Fibroblast of mammary gland (primary cell): ENCODE data around the gene CLDND2.

Experiments
- DNase-seq: peaks from one replicate; pipeline ENCODE4 v3.0.0-alpha.2; 2010; ENCODE audit warnings: low read depth
- H3K4me3 ChIP-seq: 2 replicates; pipeline ENCODE4 v1.5.1; 2011; ENCODE audit warnings: low read depth, mild to moderate bottlenecking, low read length, moderate library complexity; ENCODE audit not compliant: control insufficient read depth
- CTCF ChIP-seq: conservative IDR thresholded peaks from 2 replicates; pipeline ENCODE4 v1.5.1; 2011; ENCODE audit warnings: low read depth, low read length, inconsistent platforms; ENCODE audit not compliant: control insufficient read depth, insufficient read depth

The CLDND2 gene

GRCh38 chr19:51377422-51377821, 8.6 kb upstream of the CLDND2 start:
- TF ChIP-seq CTCF = no peak

GRCh38 chr19:51375504-51376221, 6.9 kb upstream of the CLDND2 start:
- TF ChIP-seq CTCF = no peak
- no peak overlapping the region for H3K4me3 ChIP-seq
- no peak for DNase-seq

More at GRCh38 chr19:51377422-51377821, 8.6 kb upstream of the CLDND2 start:
- DNase-seq = no peak
- H3K4me3 ChIP-seq = no peak overlapping the region

GRCh38 chr19:51372649-51373504, 4.1 kb upstream of the CLDND2 start, which contains the start of gene NKG7:
NKG7 (minus strand) TSS chr19:51372654; CDS start chr19:51372535, 119 bp downstream.
- no peak for TF ChIP-seq CTCF
- no peak for DNase-seq
- H3K4me3 ChIP-seq = no peak within 1 kb of the TSS

GRCh38 chr19:51372021-51372648, 3.3 kb upstream of the CLDND2 start:
- DNase-seq = no peak
- no peak overlapping the region for H3K4me3 ChIP-seq
- TF ChIP-seq CTCF = no peak

- no peak for DNase-seq
- no peak for TF ChIP-seq CTCF
- no peak overlapping the region for H3K4me3 ChIP-seq
Measured at GRCh38 chr19:51371186-51371690, 2.4 kb upstream of the CLDND2 start.

GRCh38 chr19:51370230-51370629, 1.4 kb upstream of the CLDND2 start:
- H3K4me3 ChIP-seq = no peak overlapping the region
- no peak for DNase-seq
- no peak for TF ChIP-seq CTCF
